ENCODE results near the gene TSPEAR. TPM values are rescaled to one million over a fixed set of nuclear protein-coding genes. Genes with fewer than 3 reads are reported as not detected.

Gene TSPEAR
- total RNA-seq (ENCODE audit: low replicate concordance): 0.08 TPM in 1 of 2 replicates, not detected in the other

DNA sequence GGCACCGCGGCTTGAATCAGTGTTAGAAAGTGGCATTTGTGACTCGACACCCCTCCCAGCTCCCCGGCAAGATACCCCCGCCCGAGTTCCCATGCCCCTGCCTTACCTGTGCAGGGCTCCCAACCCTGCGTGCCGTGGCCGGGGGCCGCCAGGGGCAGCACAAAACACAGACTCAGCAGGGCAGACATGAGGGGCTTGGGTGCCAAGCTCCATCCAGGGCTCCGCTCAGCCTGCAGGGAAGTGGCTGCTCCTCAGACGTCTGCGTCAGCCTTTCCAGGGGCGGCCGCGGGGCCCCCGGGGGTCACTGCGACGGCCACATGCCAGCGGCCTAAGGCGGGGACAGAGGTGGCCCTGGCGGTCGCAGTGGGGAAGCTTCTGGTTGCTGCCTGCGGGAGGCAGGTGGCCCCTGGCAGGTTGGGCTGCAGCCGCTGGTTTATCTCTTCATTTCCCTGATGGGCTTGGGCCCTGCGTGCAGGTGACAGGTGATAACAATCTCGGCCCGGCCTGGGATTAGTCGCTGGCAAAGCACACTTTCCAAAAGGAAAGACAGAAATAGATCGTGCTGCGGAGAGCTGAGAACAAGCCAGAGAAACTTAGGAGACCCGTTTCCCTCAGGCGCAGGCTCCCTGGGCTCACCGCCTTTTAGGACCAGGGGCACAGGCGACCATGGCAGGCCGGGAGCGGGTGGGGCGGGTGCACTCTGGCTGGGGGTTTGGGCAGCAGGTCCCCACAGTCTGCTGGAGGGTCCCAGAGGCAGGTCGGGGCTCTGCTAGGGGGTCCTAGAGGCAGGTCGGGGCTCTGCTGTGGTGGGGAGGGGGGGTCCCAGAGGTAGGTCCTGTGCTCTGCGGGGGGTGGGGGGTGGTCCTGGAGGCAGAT, at the start of gene TSPEAR:
Gene TSPEAR (minus strand): TSS at position 246 of the 876 bp plus-strand sequence. CDS start 58 bp downstream, at position 188.
- DNase-seq (ENCODE audit: low read depth): no peak
- no peak within 1 kb of the TSS for H3K4me3 ChIP-seq (ENCODE audit: low read depth, low read length)
- TF ChIP-seq, protein P1, sequence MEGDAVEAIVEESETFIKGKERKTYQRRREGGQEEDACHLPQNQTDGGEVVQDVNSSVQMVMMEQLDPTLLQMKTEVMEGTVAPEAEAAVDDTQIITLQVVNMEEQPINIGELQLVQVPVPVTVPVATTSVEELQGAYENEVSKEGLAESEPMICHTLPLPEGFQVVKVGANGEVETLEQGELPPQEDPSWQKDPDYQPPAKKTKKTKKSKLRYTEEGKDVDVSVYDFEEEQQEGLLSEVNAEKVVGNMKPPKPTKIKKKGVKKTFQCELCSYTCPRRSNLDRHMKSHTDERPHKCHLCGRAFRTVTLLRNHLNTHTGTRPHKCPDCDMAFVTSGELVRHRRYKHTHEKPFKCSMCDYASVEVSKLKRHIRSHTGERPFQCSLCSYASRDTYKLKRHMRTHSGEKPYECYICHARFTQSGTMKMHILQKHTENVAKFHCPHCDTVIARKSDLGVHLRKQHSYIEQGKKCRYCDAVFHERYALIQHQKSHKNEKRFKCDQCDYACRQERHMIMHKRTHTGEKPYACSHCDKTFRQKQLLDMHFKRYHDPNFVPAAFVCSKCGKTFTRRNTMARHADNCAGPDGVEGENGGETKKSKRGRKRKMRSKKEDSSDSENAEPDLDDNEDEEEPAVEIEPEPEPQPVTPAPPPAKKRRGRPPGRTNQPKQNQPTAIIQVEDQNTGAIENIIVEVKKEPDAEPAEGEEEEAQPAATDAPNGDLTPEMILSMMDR (IDR thresholded peaks at IDR 0.05; ENCODE audit: insufficient read depth, low read length): no peak

DNA sequence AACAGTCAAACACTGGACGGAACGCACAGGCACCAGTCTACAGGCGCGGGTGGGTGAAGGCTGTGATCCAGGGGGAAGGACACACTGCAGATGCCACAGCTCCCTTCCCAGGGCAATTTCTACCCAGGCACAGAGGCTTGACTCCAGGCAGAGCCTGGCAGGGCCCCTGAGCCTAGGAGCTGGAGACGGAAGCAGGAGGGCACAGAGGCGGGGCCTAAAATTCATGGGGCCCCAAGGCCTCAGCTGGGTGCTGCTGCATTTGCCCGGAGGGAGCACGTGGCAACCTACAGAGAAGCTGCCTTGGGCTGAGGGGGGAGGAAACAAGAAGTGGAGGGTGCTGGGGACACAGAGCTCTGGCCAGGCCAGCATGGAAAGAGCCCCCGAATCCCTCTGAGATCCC, 49.0 kb upstream of the TSPEAR start:
- H3K4me3 ChIP-seq (ENCODE audit: low read depth, low read length): no peak overlapping the region
- no peak for DNase-seq (ENCODE audit: low read depth)
- TF ChIP-seq, protein P1 (IDR thresholded peaks at IDR 0.05; ENCODE audit: insufficient read depth, low read length): no peak

DNA sequence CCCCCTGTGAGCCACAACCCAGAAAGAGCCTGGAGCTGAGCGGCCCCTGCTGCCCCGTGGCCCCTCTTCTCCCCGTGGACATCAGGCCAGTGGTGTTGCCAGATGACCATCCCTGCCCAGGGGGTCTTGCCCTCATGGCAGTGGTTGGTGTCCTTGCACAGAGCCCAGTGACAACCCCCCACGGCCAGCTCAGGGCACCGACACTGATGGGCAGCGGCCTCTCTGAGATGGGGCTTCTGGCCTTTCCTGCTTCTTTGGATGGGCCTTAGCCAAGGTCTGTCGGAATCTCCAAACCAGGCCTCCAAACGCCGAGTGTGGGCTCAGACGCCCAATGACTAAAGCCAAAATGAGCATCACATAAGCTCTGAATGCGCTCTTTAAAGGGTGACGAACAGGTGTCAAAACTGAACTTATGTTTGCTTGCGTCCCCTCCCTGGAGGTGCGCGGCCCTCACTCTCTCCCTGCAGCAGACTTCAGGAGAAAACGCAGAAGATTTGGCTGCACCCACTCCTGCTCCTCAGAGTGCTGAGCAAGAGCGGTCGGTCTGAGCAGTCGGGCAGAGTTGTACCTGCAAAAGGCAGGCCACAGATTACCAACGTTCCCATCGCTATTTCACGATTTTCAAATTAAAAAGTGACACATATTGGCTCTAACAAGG, 48.4 kb upstream of the TSPEAR start:
- DNase-seq (ENCODE audit: low read depth): no peak
- no peak overlapping the region for H3K4me3 ChIP-seq (ENCODE audit: low read depth, low read length)
- TF ChIP-seq, protein P1 (IDR thresholded peaks at IDR 0.05; ENCODE audit: insufficient read depth, low read length): no peak

DNA sequence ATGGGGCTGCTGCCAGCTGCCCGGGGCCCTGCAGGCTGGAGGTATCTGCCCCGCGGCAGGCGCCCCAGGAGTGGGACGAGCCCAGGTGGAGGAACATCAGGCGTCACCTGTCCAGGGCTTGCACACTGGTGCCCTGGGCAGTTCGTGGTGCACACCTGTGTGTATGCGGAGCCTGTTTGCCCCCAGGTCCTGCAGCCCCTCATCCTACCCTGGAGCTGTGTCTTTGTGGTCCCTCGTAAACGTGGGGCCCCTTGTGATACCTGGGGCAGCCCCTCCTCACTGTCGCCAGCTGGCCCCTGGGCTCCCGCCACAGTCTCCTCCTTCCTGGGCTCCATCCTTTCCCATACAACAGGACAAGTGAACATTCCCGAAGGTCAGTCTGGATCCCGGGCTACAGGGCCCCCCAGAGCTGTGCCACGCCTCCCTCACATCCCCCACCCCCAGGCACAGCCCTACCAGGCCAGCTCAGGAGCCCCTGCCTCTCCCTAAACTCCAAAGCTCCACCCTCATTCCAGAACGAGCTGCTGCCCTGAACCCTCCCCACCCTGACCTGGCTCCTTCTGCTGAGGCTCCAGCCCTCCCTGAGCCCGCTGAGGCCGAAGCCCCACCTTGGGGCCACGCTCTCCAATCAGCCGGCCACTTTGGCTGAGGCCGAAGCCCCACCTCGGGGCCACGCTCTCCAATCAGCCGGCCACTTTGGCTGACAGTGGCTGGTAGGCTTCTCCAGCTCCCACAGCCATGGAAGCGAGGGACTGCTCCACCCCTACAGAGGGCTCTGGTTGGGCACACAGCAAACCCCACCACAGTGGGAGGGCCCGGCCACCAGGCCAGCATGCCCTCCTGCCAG, 47.6 kb upstream of the TSPEAR start:
- no peak for DNase-seq (ENCODE audit: low read depth)
- TF ChIP-seq, protein P1 (IDR thresholded peaks at IDR 0.05; ENCODE audit: insufficient read depth, low read length): no peak
- no peak overlapping the region for H3K4me3 ChIP-seq (ENCODE audit: low read depth, low read length)

DNA sequence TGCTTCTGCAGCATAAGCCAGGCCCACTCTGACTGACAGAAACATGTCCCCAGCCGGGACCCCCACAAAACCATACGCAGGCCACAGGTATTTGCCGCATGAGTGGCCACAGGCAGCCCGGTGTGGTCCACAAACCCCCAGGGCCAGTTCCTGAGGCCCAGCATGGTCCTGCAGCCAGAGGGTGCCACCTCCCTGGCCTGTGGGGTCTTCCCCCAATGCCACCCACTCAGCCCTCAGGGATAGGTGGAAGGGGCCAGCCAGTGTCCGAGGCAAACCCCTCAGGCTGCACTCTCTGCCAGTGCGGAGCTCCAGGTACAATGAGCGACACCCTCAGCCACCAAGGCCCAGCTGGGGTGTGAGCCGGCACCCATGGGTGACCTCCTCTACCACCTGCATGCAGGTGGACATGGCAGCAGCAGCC, 46.8 kb upstream of the TSPEAR start:
- H3K4me3 ChIP-seq (ENCODE audit: low read depth, low read length): no peak overlapping the region
- TF ChIP-seq, protein P1 (IDR thresholded peaks at IDR 0.05; ENCODE audit: insufficient read depth, low read length): no peak
- DNase-seq (ENCODE audit: low read depth): no peak

DNA sequence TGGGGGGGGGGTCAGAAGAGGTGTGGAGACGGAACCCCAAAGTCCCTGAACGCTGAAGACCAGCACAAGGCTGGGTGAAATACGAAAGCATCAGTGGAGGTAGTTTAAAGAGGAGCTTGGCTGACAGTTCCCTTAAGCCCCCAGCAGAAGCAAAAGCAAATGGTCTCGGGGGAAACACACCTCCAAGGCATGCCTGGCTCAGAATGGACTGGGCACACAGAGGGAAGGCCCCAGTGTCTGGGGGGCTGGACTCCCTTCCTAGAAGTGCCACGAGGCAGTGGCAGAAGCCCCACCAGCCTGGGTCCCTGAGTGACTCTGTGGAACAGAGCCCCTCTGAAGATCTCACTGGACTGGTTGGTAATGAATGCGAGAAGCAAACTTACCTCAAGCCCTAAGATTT, 46.4 kb upstream of the TSPEAR start:
- DNase-seq (ENCODE audit: low read depth): no peak
- TF ChIP-seq, protein P1 (IDR thresholded peaks at IDR 0.05; ENCODE audit: insufficient read depth, low read length): no peak
- no peak overlapping the region for H3K4me3 ChIP-seq (ENCODE audit: low read depth, low read length)
